OCI-LY3 (cell line): Measurements from ENCODE around the gene SLC15A1.

Source experiments
- CTCF ChIP-seq: fragments of 200-600, 300-600 bp; sonication (generic); IDR thresholded peaks from 2 replicates; pipeline ENCODE4 v1.5.1; 2014; ENCODE audit warnings: antibody characterized with exemption, low read length, low read depth
- EZH2phosphoT487 ChIP-seq: fragments of 200-600 bp; shearing (Covaris generic); IDR thresholded peaks from 2 replicates; pipeline ENCODE4 v1.6.1; 2018; ENCODE audit warnings: antibody characterized with exemption, mixed run types, low read depth

GRCh38 chr13:98691360-98691759, 61.1 kb downstream of the SLC15A1 start:
- TF ChIP-seq CTCF, result no peak
- no peak for TF ChIP-seq EZH2phosphoT487
